ENCODE results near the gene MRAS.
"Not testable (repeated sequence)": the region's sequence is repeated elsewhere in the genome, so short reads cannot be mapped to it uniquely, and the experiment has no call there.

Gene MRAS

DNA sequence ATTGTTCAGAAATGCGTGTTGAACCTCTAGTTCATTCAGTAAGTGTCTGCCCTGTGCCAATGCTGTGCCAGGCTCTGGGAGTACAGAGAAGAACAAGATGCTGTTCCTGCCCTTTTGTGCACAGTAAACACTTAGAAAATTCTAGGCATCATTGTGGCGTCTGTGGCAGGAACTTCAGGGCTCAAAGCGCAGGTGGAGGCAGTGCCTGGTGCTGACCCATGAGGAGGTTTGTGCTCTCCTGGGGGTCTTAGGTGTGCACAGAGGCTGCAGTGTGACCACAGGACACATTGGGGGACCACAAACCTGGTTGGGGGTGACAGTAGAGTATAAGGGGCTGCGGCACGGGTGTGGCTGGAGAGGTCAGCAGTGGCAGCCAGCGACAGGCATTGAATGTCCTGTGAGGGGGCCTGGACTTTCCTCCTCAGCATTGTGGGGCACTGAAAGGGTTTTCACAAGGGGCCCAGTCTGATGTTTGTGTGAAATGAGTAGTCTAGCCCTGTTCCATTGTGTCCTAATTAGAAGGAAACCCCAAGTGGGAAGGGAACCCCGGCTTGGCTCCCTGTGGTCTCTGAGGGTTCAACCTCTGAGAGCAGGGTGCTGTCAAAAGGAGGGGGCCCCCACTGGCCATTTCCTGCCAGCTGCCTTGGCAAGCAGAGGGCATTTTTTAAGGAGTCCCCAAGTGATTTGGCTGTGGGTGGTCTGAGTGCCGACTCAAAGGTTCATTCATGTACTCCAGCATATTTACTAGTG, 20.9 kb downstream of the MRAS start:
- DNase-seq: no peak

DNA sequence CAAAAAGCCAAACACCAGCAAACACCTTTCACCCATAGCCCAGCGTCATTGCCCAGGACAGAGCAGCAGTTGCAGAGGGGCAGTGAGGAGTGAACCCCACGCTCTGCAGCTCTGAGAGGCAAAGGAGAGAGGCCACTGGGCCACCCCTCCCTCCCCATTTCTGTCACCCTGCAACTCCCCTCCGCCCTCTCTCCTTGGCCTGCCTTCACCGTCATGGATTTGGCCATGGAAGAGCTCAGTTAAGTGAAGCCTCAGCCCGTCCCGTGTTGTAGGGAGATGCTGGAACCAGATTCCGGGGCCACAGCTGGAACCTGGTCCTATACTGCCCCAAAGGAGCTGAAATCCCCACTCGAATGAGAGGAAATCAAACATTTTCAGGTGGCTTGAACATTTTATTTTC, 21.9 kb downstream of the MRAS start:
- DNase-seq: no peak

DNA sequence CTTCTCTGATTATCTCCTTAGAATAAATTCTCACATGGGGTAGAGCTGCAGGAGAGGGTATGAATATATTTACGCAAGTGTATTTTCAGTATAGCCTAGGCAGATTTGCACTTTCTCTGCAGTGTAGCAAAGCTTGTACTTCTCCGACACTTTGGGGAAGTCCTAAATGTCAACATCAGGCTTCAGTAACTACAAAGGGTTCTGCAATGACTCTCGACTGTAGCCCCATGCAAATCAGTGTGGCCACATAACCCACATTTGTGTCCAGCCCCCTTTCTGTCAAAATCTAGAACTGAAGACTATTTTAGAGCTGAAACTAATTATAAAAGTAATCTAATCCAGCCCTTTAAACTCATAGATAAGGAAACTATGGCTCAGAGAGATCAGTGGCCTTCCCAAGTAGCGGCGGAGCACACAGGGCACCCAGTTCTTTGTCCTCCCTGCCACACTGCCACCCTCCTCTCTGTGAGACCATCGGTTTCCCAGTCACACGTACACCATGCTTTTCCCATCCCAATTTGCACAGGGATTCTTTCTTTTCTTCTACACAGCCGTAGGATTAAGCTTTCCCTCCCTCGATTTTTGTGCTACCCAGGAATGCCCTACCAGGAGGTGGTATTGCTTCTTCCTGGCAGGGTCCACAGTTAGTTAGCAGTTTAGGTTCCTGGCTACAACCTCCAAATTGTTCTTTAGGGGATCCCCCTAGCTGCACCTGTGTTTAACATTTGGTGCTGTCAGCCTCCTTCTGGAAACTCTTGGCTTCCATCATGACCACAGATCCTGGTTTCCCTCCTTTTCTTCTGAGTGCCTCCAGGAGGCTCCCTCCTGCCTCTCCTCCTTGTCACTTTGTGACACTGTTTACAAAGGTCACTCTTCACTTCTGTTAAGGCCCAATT, 22.9 kb downstream of the MRAS start:
- no peak for DNase-seq

DNA sequence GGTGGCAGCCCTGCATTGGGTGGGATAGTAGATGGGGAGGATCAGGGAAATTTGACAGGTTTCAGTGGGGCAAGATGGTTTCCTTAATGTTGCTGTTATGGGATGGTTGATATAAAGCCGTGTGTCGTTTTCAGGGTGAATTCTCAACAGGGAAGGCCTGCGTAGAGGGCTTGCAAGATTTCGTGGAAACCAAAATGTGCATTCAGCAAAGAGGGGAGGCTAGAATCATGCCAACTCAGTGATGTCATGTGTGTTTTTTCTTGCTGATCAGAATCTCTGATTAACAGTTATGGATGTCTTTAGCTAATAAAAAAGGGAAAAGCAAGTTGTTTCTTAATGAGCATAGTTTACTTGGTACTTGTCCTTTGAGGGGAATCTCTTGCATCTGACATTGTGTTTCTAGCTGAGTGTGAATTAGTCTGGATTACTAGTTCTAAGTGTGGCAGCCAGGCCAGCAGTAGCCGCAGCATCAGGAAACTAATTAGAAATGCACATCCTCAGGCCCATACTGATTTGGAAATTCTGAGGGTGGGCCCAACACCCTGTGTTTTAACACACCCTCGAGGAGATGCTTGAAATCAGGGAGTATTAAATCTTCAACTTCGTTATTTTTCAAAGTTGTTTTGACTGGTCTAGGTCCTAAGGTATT, 24.8 kb downstream of the MRAS start:
- no peak for DNase-seq

DNA sequence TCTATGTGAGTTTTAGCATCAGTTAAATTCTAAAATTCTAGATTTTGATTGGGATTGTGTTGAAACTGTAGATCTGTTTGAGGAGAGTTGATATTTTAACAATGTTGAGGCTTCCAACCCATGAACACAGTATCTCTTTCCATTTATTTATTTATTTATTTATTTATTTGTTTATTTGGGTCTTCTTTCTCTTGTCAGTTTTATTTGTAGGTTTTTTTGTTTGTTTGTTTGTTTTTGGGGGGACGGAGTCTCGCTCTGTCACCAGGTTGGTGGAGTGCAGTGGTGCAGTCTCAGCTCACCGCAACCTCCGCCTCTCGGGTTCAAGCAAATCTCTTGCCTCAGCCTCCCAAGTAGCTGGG, 25.3 kb downstream of the MRAS start:
- DNase-seq: no peak

DNA sequence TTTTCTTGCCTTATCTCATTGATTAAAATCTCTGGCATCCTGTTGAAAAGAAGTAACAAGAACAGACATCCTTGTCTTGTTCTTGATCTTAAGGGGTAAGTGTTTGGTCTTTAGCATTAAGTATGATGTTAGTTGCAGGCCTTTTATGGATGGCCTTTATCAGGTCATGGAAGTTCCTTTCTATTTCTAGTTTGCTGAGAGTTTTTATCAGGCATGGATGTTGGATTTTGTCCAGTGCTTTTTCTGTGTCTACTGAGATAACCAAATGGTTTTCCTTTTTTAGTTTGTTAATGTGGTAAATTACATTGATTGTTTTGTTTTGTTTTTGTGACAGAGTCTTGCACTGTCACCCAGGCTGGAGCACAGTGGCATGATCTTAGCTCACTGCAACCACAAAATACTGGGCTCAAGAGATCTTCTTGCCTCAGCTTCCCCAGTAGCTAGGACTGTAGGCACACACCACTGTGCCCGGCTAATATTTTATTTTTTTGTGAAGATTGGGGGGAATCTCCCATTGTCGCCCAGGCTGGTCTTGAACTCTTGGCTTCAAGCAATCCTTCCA, 26.3 kb downstream of the MRAS start:
- no peak for DNase-seq

DNA sequence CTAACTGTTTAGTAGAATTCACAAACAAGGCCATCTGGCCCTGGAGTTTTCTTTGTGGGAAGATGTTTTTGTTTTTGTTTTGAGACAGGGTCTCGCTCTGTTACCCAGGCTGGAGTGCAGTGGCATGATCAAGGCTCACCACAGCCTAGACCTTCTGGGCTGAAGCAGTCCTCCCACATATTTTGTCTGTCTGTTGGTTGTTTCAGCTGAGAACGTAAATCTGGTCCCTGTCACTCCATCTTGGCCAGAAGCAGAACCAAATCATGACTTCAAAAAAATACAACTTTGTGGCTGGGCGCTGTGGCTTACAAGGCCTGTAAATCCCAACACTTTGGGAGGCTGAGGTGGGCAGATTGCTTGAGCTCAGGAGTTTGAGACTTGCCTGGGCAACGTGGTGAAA, 27.1 kb downstream of the MRAS start:
- no peak for DNase-seq

DNA sequence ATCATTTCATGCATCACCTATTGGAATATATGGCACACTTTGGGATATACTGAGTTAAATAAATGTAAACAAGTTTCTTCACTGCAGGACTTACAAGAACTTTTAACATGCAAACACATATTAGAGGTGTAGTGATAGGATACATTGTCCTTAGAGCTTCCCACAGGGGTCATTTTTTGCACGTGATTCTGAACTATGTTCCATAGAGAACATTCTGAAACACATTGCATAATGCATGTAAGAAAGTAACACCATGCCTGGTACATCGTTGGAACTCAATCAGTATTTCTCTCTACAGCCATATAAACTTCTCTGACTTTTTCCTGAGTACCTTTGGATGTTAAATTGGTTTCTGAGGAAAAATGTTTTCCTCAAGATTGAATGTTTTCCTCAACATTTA, 28.3 kb downstream of the MRAS start:
- DNase-seq: no peak

DNA sequence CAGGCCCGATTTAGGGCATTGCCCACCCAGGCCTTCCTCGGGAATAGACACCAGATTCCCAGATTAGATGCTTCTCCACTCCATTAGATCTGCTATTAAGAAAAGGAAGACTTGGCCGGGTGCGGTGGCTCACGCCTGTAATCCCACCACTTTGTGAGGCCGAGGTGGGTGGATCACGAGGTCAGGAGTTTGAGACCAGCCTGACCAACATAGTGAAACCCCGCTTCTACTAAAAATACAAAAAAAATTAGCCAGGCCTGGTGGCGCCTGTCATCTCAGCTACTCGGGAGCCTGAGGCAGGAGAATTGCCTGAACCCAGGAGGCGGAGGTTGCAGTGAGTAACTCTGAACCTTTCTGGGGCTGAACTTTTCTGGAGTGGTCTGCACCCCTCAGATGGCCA, 28.8 kb downstream of the MRAS start:
- not testable (repeated sequence) for DNase-seq

DNA sequence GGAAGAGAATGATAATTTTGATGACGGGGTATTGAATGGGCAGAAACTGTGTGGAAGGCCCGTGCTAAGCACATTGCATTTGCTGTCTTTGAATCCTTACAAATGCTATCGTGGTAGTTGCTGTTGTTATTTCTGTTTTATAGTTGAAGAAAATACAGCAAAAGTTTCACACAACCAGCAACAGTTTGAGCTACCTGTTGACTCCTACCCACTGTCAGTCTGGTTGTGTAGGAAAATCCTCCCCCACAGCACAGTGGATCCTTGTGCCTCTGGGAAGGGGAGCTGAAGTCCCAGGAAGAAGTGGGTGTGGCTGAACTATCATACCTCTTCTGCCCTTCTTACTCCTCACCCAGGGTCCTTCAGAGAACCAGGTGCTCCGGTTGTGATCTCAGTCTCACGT, 29.4 kb downstream of the MRAS start:
- no peak for DNase-seq

DNA sequence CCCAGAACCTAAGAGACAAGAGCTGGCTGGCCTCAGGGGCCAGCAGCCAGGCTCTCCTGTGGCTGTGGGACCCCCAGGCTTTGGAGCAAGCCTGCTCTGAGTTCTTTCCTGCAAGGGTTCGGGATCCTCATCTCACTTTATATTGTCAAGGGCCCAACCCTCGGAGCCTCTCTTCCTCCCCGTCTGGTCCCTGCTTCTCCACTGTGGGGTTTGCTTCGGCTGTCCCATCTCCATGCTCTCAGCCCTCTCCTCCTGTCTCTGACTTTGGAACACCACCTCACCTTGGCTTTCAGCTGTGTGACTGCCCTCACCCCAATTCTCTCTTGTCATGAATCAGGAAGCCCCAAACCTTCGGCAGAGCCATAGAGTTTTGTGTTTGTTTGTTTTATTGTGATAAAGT, 30.0 kb downstream of the MRAS start:
- DNase-seq: no peak

DNA sequence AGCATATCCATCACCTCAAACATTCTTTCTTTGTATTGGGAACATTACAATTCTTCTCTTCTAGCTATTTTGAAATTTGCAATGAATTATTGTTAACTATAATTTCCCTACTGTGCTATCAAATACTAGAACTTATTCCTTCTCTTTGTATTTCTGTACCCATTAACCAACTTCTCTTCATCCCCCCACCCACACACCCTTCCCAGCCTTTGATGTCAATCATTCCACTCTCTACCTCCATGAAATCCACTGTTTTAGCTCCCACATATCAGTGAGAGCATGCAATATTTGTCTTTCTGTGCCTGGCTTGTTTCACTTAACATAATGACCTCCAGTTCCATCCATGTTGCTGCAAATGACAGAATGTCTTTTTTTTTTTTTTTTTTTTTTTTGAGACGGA, 30.6 kb downstream of the MRAS start:
- DNase-seq: no peak

DNA sequence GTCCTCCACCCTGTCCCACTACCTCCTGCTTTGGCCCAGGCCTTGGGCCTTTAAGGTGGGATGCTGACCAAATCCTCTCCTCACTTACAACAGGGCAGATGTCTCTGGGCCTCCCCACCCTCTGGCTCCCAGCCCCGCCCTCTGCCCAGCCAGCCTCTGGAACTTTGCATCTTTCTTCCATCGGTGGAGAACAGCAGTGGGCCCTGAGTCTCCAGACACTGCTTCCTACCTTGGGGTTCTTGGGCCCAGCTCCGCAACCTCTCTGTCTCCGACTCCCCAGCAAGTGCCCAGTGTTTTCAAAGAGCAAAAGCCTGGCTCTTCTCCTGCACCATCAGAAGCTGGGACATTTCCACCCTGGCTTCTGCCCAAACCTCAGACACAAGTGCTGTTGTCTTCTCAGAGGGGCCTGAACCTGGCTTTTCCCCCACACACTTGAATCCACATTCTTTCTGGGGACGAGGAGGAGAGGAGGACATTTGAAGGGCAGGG, 33.1 kb downstream of the MRAS start:
- no peak for DNase-seq

DNA sequence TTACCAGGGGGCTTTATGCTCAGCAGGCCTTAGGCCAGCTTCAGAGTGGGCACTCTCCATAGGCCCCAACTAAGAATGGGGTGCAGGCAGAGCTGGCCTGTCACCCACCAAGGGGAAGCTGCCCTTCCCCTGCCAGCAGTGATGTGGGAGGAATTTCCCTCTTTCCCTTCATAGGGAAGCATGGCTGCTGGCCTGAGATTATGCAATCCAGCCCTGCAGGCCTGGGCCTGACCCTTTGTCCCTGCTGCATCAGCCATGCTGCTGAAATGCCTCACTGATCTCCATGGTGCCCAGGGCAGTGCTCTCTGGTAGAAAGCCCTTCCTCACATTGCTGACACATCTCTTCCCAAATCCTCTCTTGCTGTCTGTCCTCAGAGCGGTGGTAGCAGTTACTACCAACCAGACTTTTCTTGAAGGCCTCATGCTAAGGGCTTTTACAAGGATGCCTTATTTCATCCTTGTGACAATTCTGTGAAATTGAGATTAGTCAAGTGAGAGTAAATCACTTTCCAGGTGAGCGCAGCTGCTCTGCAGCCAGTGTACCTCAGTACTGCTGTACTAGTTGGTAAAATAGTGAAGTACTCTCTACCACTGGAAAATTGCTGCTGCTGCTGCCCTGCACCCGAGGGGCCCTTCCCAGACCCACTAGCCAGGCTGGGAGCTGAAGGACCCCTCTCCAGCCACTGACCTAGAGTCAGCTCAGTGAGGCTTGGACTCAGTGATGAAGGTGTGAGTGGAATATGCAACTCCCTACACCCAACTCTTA, 33.8 kb downstream of the MRAS start:
- DNase-seq: no peak

DNA sequence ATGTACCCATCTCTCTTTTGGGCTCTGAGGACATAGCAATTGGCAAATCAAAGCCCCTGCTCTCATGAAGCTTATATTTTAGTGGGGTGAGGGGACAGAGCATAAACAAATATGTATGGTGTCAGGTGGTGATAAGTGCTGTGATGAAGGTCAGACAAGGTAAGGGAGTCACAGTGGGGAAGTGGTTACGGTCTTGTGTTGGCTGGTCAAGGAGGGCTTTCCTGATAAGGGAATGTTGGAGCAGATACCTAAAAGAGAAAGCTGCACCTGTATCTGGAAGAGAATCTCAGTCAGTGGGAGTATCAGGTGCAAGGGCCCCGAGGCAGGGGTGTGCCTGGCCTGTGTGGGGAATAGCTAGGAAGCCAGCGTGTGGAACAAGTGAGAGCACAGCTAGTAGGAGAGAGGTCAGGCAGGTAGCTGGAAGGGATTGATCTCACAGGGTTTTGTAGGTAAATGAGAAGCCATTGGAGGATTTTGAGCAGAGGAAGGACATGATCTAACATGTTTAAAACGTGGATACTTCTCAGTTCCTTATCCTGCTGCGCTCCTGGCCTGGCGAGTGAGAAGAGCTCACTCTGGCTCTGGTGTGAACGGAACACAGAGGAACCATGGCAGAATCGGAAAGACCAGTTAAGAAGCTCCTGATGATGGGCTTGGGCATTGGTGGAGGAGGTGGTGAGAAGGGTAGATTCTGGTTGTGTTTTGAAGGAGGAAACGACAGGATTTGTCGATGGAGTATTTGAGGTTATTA, 35.5 kb downstream of the MRAS start:
- DNase-seq: no peak

DNA sequence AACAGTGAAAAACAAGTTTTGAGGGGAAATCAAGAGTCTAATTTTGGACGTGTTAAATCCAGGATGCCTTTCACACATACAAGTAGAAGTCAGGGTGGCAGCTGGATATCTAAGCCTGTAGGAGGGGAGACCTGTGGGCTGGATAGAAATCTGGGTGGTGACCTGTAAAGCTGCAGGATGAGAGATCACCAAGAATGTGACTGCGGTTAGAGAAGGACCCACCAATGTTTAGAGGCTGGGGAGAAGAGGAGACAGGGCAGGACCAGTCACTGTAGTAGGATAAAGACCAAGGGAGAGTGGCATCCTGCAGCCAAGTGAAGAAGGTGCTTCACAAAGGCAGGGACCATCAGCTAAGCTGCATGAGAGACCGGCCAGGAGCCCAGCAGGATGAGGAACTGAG, 36.2 kb downstream of the MRAS start:
- DNase-seq: no peak

DNA sequence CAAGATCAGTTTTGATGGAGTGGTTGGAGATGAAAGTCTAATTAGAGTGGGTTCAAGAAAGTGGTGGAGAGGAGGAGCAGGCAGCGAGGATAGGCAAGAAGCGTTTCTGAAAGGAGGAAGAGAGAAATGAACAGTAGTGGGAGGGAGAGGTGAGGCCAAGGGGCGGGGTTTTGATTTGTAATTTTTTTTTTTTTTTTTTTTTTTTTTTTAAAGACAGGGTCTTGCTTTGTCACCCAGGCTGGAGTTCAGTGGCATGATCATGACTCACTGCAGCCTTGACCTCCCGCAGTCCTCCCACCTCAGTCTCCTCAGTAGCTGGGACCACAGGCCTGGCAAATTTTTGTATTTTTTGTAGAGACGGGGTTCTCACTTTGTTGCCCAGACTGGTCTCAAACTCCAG, 36.6 kb downstream of the MRAS start:
- no peak for DNase-seq

DNA sequence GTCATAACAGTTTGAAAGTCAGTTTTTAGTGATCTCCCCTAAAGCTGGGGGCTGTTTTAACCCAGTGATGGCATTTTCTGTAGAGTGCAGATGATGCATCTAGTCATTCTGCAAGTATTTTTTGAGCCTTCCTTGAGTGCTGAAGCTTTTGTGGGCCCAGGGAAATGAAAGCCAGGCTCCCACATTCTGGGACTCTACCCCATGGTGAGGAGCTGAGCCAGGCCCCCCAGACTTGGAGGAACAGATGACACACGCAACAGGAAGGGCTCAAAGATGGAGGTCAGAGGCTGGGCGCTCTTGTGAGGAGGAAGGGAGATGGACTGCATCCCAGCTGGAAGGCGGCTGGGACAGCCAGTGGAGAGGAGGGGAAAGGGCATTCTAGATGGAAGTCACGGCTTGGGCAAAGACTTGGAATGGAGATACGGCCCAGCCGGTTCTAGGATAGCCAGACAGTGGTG, 40.8 kb downstream of the MRAS start:
- DNase-seq: no peak

DNA sequence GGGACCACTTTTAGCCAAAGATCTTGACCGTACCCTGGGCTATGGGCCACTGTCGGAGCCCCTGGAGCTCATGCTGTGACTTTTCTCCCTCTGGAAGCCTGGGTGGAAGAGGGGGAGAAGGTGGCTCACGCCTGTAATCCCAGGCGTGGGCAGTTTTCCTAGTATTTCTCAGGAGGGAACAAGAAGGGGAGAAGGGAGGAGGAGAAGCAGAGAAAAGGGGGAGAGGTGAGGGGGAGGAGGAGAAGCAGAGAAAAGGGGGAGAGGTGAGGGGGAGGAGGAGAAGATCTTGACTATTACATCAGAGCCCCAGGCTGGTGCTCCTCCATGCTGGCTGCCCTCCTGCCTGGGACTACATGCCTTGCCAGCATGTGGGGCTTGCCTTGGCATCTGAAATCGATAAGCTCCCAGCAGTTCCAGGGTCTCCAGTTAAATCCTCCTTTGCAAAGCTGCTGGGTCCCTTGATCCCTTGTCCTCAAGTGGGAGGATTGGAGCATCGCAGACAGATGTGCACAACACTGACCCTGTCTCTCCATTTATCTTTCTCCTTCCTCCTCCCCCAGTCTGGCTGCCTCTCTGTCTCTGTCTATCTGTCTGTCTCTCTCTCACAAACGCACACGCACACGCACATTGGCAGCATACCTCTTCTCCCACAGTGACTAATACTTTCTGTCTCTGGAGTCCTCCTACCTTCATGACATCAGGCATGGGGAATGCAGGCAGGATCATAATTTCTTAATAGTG, 41.6 kb downstream of the MRAS start:
- no peak for DNase-seq

DNA sequence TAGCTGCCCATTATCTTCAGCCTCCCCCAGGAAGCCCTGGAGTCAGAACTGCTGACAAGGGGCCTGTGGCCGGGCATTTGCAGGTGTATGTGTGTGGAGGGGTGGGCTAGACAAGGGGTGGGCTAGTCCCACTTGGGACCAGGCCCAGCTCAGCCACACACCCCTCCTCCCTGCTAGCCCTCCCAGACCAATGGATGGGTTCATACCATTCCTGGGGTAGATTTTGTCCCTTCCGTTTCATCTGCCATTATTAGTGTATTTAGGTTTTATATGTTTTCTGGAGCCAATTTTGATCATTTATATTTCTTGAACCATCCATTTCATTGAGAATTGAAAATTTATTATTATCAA, 42.2 kb downstream of the MRAS start:
- no peak for DNase-seq

DNA sequence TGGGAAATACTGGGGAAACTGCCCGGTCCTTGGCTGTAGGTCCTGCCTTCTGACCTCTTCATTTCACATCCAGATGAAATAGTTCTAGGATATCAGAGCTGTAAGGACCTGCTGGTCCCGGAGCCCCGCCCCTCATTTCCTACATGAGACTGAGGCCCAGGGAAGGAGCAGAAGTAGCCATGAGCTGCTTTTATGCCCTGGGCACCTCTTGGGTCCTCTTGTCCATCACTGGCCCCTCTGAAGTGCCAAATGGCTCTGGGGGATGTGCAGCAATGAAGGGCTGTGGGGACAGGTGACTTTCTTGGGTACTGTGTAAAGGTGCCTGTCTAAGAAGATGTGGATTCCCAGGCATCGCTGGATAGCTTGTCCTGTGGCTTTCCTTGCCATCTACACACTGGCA, 45.8 kb downstream of the MRAS start:
- DNase-seq: no peak

All from activated T-cell treated with anti-CD3 and anti-CD28 coated beads, Interleukin-2, amount 50 U/mL, for 1 hour (primary cell).